ENCODE results near the gene ISG20L2. TPM values are rescaled to one million over a fixed set of nuclear protein-coding genes. Genes with fewer than 3 reads are reported as not detected.
A peak's percentile ranks its signal among the peaks of the same experiment; 100 is the strongest.

ISG20L2 gene
- total RNA-seq (10 to 100 TPM; 13.6 to 17.6 (median 16.7) TPM), polyA plus RNA-seq (10 to 100 TPM; 12.0 to 23.4 (median 17.1) TPM)

GRCh38 chr1:156728599-156729462 is at the start of gene ISG20L2:
Gene ISG20L2 (minus strand): TSS chr1:156728766. CDS start chr1:156727652, 1,114 bp downstream.
- H3K4me3 ChIP-seq = peak within 1 kb of the TSS; percentile 62 to 90 (median 72)
- peak; percentile 100 for DNase-seq
- peak within 1 kb of the TSS; percentile 93 to 99 (median 96) for H3K27ac ChIP-seq
- no peaks in the 10 kb centered on the region for H3K27me3 ChIP-seq
- peaks cover 7 to 41% (median 8%) of the 10 kb centered on the region in 4 donors for H3K36me3 ChIP-seq
- peaks cover 0 to 48% (median 46%) of the 10 kb centered on the region in 4 donors for H3K4me1 ChIP-seq
- WGBS, 2 donors = 1 to 2% methylated on average over 57 of the region's 57 CpGs
- intact Hi-C loops (cut with DNase I) = loop anchor here (1.0 to 10.0 kb wide), 3 partner anchors 12 to 136 kb away; partner anchors contain the start of genes MRPL24, NTRK1 and PRCC
- H3K9me3 ChIP-seq = no peaks in the 10 kb centered on the region
- TF ChIP-seq POLR2AphosphoS5 (IDR thresholded peaks at IDR 0.05) = peak; percentile 73 to 92 (median 76)
- TF ChIP-seq EP300 (IDR thresholded peaks at IDR 0.05) = peak in 2 of 4 donors; percentile 36 to 69
- no peak for TF ChIP-seq CTCF (IDR thresholded peaks at IDR 0.05)
- TF ChIP-seq POLR2A (IDR thresholded peaks at IDR 0.05) = peak; percentile 17 to 47

- DNase-seq = no peak
- 31 to 59% methylated on average over 1 of the region's 1 CpG for WGBS, 2 donors
- intact Hi-C loops (cut with DNase I) = no loop called here
- Histone ChIP-seq H3K36me3 (peaks cover 0 to 18% (median under 1%) of the 10 kb centered on the region in 4 donors), H3K27ac (no peak overlapping the region), H3K4me1 (peaks cover 0 to 46% (median 39%) of the 10 kb centered on the region in 4 donors), H3K4me3 (no peak overlapping the region), H3K9me3 (no peaks in the 10 kb centered on the region), H3K27me3 (no peaks in the 10 kb centered on the region)
- no peak for TF ChIP-seq POLR2AphosphoS5 (IDR thresholded peaks at IDR 0.05)
- TF ChIP-seq EP300 (IDR thresholded peaks at IDR 0.05) = no peak
- no peak for TF ChIP-seq POLR2A (IDR thresholded peaks at IDR 0.05)
- no peak for TF ChIP-seq CTCF (IDR thresholded peaks at IDR 0.05)
These were observed 49.0 kb upstream of the ISG20L2 start for GRCh38 chr1:156777573-156777972.

- TF ChIP-seq EP300 (IDR thresholded peaks at IDR 0.05) (no peak), CTCF (IDR thresholded peaks at IDR 0.05) (no peak), POLR2AphosphoS5 (IDR thresholded peaks at IDR 0.05) (no peak), POLR2A (IDR thresholded peaks at IDR 0.05) (no peak)
- Histone ChIP-seq H3K36me3 (peaks cover 0 to 11% (median 0%) of the 10 kb centered on the region in 4 donors), H3K27me3 (no peaks in the 10 kb centered on the region), H3K4me3 (no peak overlapping the region), H3K9me3 (no peaks in the 10 kb centered on the region), H3K4me1 (peaks cover 0 to 51% (median 43%) of the 10 kb centered on the region in 4 donors), H3K27ac (no peak overlapping the region)
- no peak for DNase-seq
- intact Hi-C loops (cut with DNase I) = no loop called here
- WGBS, 2 donors = 74 to 82% methylated on average over 4 of the region's 4 CpGs
These were observed 48.4 kb upstream of the ISG20L2 start for GRCh38 chr1:156776942-156777341.

GRCh38 chr1:156775799-156776198 is 47.2 kb upstream of the ISG20L2 start:
- no peak for DNase-seq
- Histone ChIP-seq H3K27me3 (no peaks in the 10 kb centered on the region), H3K9me3 (no peaks in the 10 kb centered on the region), H3K36me3 (peaks cover 0 to 13% (median under 1%) of the 10 kb centered on the region in 4 donors), H3K4me1 (peaks cover 0 to 59% (median 46%) of the 10 kb centered on the region in 4 donors), H3K4me3 (no peak overlapping the region), H3K27ac (no peak overlapping the region)
- TF ChIP-seq POLR2A (IDR thresholded peaks at IDR 0.05) = no peak
- TF ChIP-seq EP300 (IDR thresholded peaks at IDR 0.05) = no peak
- no peak for TF ChIP-seq POLR2AphosphoS5 (IDR thresholded peaks at IDR 0.05)
- TF ChIP-seq CTCF (IDR thresholded peaks at IDR 0.05) = no peak
- intact Hi-C loops (cut with DNase I) = no loop called here
- 78 to 83% methylated on average over 5 of the region's 5 CpGs for WGBS, 2 donors
